ENCODE measurements around the gene NTN3. TPM values are rescaled to one million over a fixed set of nuclear protein-coding genes. Genes with fewer than 3 reads are reported as not detected.
A peak's percentile ranks its signal among the peaks of the same experiment; 100 is the strongest.

NTN3 gene
- total and polyA plus RNA-seq, 12 donors: 0.16 to 1.5 (median 0.32) TPM; not detected in 3

DNA sequence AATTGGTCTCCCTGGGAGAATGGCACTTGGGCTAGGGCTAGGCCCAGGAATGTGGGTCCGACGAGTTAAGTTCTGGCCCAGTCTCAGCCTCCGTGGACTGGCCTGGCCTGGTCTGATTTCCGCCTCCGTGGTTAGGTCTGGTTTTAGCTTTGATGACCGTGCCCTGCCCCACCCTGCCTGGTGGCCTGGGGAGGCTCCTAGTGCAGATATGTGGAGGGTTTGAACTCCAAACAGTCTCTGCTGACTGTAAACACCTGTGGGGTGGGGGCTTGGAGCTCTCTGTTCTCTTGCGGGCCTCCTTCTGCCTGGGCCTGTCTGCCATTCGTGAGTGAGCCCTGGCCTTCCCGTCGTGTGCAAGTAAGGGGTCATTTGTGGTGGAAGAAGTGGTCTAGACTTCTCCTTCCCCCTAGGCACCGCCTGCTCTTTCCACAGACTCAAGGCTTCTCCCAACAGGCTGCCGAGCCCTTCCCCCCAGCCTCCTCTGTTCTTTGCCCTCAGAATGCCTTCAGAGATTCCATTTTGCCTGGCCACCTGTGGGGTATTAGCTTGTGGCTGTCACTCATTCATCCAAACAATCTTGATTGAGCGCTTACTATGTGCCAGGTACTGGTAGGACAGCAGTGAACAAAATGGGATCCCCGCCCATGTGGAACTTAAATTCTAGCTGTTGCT, 44.2 kb downstream of the NTN3 start:
- intact Hi-C loops (cut with DNase I): no loop called here
- Histone ChIP-seq H3K36me3 (replicated peaks in 1 of 2) (peaks cover 0 to 6% of the 10 kb centered on the region in 2 donors), H3K27ac (peak overlapping the region; percentile 87 to 100 (median 99)), H3K4me1 (replicated peaks in 1 of 2) (peaks cover 49 to 67% of the 10 kb centered on the region in 2 donors), H3K27me3 (no peaks in the 10 kb centered on the region), H3K9me3 (replicated peaks in 1 of 3) (no peaks in the 10 kb centered on the region), H3K4me3 (peak overlapping the region; percentile 86 to 97 (median 88))
- peak in 4 of 7 donors; percentile 31 to 63 (median 51) for DNase-seq
- WGBS, 4 donors: 18 to 37% (median 20%) methylated on average over 7 to 14 of the region's 14 CpGs
- peak in 1 of 2 donors; percentile 9 for TF ChIP-seq POLR2A (IDR thresholded peaks at IDR 0.05)
- TF ChIP-seq CTCF (IDR thresholded peaks at IDR 0.05): no peak

- 45 to 52% (median 50%) methylated on average over 10 to 11 of the region's 11 CpGs for WGBS, 4 donors
- peak overlapping the region in 4 of 5 donors; percentile 96 to 99 (median 98) for H3K27ac ChIP-seq
Measured at GRCh38 chr16:2516391-2517240, 45.5 kb downstream of the NTN3 start.

GRCh38 chr16:2517954-2518605, 47.0 kb downstream of the NTN3 start:
- peak overlapping the region in 4 of 5 donors; percentile 96 to 99 (median 98) for H3K27ac ChIP-seq
- 73 to 80% (median 74%) methylated on average over 8 to 12 of the region's 12 CpGs for WGBS, 4 donors
- peaks cover 0 to 9% of the 10 kb centered on the region in 2 donors for H3K36me3 ChIP-seq (replicated peaks in 1 of 2)
- DNase-seq: peak in 1 of 7 donors; percentile 25
- H3K9me3 ChIP-seq (replicated peaks in 1 of 3): no peaks in the 10 kb centered on the region
- H3K4me3 ChIP-seq: no peak overlapping the region
- intact Hi-C loops (cut with DNase I): no loop called here
- no peak for TF ChIP-seq POLR2A (IDR thresholded peaks at IDR 0.05)
- TF ChIP-seq CTCF (IDR thresholded peaks at IDR 0.05): no peak
- H3K27me3 ChIP-seq: no peaks in the 10 kb centered on the region
- peaks cover 49 to 64% of the 10 kb centered on the region in 2 donors for H3K4me1 ChIP-seq (replicated peaks in 1 of 2)

More at GRCh38 chr16:2516391-2517240, 45.5 kb downstream of the NTN3 start:
- Histone ChIP-seq H3K27me3 (no peaks in the 10 kb centered on the region), H3K36me3 (replicated peaks in 1 of 2) (peaks cover 0 to 6% of the 10 kb centered on the region in 2 donors), H3K9me3 (replicated peaks in 1 of 3) (no peaks in the 10 kb centered on the region), H3K4me1 (replicated peaks in 1 of 2) (peaks cover 49 to 70% of the 10 kb centered on the region in 2 donors), H3K4me3 (peak overlapping the region in 1 of 4 donors; percentile 33)
- intact Hi-C loops (cut with DNase I): no loop called here
- TF ChIP-seq POLR2A (IDR thresholded peaks at IDR 0.05) (no peak), CTCF (IDR thresholded peaks at IDR 0.05) (peak in 3 of 6 experiments; percentile 2 to 28 (median 13))
- DNase-seq: peak in 3 of 7 donors; percentile 25 to 61 (median 47)
